Skeletal muscle cell (primary cell): ENCODE measurements around the gene PDGFD.

Source experiments
- DNase-seq: peaks from one replicate; pipeline ENCODE4 v3.0.0-alpha.2; 2010; ENCODE audit warnings: low read depth
- H3K4me3 ChIP-seq: 2 replicates; pipeline ENCODE4 v1.5.1; 2011; ENCODE audit warnings: low read depth, mild to moderate bottlenecking, control low read depth, low read length, moderate library complexity

PDGFD gene

DNA sequence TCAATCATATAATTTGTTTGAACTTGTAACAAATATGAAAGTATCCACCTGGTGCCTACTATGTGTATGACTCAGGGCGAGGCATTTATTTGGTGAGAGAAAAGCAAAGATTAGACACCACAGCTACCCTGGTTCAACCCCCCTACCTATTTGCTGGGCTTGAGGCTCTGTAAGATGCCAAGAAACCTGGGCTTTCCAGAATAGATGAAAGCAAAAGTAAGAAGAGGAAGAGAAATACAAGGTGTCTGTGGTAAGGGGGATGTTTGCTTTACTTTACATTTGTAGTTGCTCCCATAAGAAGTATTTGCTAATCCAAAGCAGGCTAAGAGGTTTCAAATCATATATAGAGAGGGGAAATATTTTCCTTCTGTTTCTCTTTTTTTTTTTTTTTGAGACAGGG is 65.8 kb downstream of the PDGFD start:
- H3K4me3 ChIP-seq = no peak overlapping the region
- no peak for DNase-seq

DNA sequence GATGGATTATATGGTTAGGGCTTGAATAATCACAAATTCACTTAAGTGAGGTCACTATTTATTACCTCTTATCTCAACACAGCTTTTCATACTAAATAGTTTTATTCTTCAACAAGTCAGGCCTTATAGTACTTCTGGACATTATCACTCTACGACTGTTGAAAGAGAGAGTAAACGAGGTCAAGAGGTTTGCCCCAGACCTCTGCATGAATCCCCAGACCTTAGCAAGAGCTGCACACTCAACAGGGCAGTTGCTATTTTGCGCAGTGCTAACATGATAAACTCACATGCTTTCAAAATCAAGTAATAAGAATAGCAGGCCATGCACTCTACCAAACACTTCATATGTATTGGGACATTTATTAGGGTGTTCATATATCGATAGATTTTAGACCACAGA is 67.0 kb downstream of the PDGFD start:
- H3K4me3 ChIP-seq = no peak overlapping the region
- DNase-seq = no peak

DNA sequence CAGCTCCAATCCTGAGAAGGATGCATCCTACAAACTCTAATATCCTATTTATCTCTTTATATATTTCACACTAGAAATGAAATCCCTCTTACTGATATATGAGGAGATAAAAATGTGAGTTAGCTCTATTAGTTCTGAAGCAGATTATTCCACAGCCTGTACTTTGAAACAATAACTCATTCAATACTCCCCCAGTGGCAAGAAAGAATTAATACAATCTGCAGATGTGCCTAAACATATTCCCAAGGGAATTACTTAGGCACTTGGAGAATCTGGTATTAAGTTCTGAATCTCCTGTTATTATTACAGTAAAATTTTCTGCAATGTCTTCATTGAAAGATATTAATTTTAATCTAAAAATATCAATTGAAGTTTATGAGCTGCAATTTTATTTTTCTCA is 68.2 kb downstream of the PDGFD start:
- DNase-seq = no peak
- no peak overlapping the region for H3K4me3 ChIP-seq

DNA sequence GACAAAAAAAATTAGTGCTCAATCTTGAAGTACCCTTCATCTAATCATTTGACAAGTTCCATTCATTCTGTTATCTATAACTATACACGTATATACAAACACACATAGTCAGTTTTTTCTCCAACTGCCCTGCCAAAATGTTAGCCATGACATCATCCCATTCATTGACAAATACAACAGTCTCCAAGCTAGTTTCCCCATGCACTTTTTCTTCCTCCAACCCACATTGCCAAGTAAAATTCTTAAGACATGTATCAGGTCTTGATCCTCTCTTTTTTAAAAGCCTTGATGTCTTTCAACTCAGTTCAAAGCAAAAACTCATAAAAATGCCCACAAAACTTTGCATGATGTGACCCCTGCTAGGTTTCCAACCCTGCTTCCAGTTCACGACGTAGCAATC is 69.4 kb downstream of the PDGFD start:
- H3K4me3 ChIP-seq = no peak overlapping the region
- no peak for DNase-seq

DNA sequence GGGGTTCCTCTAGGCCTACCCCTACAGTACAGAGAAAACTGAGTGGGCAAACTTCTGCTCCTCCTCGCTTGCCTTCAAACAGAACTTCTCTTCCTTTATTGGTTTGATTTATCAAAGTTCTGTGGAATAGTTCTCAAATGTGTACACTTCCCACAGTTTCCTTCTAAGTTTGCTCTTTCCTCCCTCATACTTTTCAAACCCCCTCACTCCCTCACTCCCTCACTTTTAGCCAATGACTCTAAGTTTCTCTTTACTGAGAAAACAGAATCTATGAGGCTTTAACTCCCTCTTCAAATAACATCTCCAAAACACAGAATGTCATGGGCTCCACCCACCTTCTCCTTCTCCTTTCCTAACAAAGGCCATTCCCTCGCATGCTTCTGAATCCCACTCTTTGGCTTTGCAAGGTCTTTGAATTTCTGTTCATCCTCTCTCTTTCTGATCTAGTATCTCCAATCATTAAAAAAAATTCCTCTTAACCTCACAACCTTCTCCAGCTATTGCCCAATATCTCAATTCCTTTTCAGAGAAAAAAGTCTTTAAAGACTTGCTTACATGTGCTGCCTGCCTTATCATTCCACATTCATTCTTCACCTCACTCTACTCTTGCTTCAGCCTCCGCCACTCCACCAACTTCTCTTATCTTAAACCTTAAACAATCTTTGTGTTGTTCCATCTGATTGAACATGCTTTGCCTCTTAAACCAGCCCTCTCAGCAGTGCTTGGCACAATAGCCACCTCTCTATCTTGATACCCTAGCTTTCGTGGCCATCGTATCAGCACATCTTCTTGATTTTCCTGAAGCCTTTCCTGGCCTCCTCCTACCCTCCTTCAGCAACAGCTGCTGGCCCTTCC is 70.3 kb downstream of the PDGFD start:
- DNase-seq = no peak
- H3K4me3 ChIP-seq = no peak overlapping the region

DNA sequence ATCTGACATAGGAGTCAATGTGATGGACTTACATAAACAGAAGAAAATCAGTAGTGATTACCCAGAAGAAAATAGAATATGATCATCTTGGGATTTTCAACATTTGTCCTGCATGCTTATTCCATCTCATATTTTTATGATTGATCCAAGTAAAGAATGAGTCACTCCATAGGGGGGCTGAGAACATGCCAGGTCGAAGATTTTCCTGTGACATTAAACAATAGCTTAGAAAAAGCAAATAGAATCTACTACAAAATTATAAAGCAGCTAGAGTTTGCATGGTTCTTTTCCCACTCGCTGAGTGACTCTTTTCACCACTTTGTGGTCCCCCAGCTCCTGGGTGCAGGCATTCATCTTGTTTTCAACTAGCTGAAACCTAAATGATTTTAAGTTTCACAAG is 71.2 kb downstream of the PDGFD start:
- no peak for DNase-seq
- H3K4me3 ChIP-seq = no peak overlapping the region

DNA sequence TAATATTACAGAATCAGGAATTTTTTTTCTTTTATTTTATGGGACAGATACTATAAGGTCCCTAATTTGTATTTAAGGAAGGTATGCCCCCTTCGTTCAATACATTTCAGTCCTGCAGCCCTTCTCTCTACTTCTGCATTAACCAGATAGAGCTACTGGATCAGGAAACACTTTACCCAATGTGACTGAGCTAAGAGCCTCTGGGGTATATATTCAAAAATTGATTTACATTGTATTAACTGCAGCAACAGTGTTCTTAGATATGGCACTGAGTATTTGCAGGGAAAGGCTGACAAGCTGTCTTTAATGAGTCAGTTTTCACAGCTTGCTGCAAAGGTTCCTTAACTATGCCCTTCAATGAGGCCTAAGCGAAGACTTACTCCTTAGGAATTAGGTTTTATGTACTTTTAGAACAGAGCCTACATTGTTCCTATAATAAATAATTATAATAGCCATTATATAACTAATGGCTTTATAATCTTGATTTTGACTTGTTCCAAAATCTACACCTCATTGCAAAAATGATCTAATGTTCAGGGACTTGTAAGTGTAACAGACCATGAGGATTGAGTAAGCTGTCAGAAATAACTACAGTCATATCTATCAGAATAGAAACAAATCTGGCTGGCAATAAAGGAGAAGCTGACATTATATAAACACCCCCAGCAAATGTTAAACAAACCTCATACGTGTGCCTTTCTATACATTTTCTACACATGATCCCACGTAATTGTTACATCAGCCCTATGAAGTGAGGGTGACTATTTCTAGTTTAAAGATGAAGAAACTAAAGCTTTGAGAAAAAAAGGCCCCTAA is 72.5 kb downstream of the PDGFD start:
- no peak for DNase-seq
- no peak overlapping the region for H3K4me3 ChIP-seq

DNA sequence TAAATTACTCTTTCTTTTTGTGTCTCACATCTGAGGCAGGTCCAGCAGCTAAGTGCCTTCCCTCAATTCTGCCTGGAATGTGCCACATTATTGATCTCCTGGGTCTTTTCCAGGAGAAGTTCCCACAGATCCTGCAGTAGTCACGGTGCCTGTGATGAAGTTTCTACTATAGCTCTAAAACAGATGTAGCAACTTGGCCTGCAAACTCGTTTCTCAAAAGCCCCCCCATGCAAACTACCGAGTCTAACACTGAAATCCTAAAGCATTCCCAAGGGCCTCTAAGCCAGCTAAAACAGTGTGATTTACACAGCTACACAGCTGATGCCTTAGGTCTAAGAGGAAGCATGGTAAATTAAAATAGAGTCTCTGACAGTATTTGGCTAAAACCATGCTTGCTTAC is 73.2 kb downstream of the PDGFD start:
- H3K4me3 ChIP-seq = no peak overlapping the region
- DNase-seq = no peak

DNA sequence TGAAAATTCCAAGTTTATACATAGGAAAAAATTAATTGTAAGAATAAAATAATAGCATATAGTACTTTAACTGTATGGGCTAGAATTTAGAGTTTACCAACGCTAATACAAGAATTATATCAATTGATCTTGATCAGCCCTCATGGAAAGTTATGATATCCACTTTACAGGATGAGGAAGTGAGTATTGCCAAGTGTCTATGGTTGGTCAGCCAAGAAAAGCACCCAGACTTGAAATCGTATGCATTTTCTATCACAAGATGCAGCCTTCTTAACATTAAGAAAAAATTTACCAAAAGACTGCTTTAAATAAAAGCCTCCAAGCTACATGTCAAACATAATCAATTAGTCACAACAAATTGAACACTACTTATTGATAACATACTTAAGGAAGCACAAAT is 74.5 kb downstream of the PDGFD start:
- no peak overlapping the region for H3K4me3 ChIP-seq
- DNase-seq = no peak

DNA sequence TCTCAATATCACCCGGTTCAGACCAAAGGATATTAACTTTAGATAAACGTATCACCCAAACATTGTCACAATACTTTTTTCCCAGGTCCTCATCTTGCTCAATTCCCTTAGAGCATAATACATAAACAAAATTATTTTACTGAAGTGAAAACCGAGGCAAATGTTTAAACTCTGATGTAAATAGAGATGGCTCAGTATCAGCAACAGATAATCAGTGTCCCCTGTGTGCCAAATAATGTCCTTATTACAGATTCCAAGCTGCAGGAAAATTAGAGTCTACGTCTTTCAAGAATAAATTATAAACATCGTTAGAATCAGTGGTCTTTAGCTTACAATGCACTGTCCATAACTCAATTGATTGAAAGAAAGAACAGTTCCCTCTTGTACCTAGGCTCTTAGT is 77.3 kb downstream of the PDGFD start:
- DNase-seq = no peak
- no peak overlapping the region for H3K4me3 ChIP-seq

DNA sequence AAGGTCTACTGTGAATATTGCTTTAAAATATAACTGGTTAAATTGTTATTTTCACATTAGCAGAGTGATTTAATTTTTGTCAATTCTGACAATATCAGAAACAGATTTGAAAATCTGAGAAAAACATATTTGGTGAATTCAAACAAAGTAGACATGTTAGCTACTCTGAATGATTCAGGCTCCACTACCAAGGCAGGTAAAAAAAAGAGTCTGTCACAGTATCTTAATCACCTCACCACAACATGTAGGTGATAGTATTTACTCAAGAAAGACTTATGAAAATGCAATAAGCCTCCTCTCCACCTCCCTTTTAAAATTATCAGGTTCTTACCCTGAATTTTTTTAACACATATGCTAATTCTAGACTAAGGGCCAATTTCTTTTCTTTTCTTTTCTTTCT is 85.0 kb downstream of the PDGFD start:
- H3K4me3 ChIP-seq = no peak overlapping the region
- no peak for DNase-seq

DNA sequence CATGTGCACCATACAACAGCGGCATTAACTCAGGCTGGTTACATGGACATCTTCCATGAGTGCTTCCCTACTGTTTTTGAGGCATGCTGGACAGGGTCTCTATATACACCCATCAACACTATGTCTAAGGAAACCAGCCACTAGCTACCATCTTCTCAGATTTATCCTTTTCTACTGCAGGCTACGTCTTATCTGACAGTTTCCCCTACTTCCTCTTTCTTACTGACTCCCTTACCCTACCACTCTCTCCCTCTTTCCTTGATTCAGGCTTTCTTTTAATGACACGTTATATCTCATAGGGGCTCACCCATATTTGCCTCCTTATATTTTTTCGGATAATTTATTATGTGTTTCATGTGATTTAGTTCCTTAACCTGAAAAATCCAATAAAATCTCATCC is 85.7 kb downstream of the PDGFD start:
- H3K4me3 ChIP-seq = no peak overlapping the region
- DNase-seq = no peak

DNA sequence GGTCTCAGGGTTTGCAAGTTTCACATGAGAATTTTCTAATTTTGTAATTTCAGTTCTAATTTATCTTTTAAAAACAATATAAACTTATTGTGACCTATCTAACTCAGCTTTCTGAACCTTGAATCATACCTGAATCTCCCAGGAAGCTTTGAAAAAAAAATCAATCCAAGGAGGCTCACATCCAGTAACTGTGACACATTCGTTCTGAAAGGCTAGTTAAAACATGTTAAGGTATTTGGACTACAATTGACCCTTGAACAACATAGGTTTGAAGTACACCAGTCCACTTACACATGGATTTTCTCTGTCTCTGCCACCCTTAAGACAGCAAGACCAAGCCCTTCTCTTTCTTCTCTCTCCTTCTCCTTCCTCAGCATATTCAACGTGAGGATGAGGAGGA is 87.5 kb downstream of the PDGFD start:
- no peak for DNase-seq
- H3K4me3 ChIP-seq = no peak overlapping the region

DNA sequence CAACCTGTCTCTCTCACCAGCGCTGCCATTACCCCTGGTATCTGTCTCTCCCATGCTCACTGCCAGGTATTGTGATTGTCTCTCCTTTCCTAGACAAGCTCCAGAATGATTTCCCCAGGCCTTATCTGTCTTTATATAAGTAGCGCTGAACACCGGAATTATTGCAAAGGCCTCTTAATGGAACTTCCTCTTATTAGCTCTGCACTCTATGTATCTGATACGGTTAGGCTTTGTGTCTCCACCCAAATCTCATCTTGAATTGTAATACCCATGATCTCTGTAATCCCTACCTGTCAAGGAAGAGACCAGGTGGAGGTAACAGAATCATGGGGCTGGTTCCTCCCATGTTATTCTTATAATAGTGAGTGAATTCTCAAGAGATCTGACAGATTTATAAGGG is 88.2 kb downstream of the PDGFD start:
- no peak for DNase-seq
- H3K4me3 ChIP-seq = no peak overlapping the region

DNA sequence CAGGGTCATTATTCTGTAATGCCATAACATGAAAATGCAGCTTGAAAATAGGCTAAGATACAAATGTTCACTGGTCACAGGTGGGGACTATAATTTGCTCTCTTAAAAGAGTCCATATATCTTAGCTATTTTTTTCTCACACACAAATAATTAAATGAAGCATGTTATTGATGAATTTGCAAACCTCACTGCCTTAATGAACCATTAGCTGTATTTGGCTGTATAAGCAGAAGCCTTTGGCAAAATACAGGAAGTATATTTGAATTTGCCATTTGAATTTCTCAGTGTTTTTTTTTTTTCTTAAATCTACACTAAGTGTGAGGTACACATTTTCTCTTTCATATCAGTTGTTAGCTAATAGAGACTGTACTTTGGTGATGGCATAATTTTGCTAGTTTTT is 88.9 kb downstream of the PDGFD start:
- H3K4me3 ChIP-seq = no peak overlapping the region
- no peak for DNase-seq

DNA sequence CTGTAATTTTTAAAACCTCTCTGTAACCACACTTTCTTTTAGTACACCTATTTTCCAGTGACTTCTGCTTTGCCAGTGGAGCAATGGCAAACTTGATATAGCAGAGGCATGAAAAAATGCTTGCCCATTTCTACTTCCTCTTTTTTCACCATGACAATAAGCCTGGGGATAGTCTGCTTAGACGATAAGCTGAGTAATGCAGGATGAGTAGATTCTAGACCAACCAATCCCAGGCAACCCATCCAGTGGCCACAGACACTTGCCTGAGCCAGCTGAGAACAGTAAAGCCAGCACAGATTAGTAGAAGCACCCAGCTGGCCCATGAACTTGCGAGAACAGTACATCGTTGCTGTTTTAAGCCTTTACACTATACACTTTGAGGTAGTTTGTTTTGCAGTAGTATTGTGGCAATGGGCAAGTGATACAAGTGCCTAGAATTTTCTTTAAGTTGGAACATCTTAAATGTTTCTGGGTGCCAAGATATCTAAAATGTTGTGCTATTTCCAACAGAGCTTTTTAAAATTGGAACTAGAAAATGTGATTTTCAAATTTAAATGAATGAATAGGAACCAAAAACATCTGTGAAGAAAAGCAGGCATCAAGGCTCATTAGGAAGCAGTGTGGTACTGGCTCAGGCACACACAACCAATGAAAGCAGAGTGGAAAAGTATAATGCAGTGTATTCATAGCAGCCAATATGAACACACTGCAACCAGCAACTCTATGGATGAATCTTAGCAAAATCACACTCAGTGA is 89.8 kb downstream of the PDGFD start:
- no peak overlapping the region for H3K4me3 ChIP-seq
- DNase-seq = no peak

DNA sequence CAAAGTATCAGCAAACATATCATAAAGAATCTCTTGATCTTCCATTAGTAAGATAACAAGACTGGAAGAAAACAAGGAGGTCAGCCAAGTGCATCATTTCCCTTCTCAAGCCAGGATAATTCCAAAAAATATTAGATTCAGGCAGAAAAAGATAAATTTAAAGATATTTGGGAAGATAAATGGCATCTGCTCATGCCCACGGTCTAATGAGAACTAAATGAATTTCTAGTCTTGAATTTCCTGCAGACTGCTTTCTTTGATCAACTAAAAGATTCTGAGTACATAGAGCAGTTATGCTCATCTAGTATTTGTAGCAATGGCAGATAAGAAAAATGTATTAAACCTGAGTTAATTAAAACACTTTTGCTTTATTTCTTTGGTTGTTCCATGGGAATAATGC is 96.4 kb downstream of the PDGFD start:
- H3K4me3 ChIP-seq = no peak overlapping the region
- DNase-seq = no peak

DNA sequence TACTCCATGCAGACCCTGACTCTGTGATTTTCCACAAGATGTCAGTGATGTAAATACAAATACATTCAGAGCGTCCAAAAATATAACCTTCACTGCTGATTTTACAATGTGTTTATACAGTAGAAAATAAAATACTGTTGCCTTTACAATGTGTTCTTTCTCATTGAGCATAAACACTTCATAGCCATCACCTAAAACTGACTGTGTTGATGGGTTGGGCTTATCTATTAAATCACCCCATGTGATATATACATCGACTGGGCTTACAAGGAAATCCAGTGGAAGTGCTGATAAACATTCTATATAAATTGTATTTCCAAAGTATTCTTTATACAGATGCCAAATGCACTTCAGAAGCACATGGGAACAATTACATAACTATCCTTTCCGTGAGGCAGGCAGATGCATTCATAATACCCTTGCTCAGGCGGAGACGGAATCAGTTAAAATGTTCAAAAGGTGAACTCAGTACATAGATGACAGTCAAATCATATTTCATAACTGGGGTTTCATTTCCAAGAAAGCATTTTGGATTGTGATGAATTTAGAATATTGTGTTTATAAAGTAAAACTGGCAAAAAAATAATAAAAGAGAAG is 99.8 kb downstream of the PDGFD start:
- no peak for DNase-seq
- no peak overlapping the region for H3K4me3 ChIP-seq

DNA sequence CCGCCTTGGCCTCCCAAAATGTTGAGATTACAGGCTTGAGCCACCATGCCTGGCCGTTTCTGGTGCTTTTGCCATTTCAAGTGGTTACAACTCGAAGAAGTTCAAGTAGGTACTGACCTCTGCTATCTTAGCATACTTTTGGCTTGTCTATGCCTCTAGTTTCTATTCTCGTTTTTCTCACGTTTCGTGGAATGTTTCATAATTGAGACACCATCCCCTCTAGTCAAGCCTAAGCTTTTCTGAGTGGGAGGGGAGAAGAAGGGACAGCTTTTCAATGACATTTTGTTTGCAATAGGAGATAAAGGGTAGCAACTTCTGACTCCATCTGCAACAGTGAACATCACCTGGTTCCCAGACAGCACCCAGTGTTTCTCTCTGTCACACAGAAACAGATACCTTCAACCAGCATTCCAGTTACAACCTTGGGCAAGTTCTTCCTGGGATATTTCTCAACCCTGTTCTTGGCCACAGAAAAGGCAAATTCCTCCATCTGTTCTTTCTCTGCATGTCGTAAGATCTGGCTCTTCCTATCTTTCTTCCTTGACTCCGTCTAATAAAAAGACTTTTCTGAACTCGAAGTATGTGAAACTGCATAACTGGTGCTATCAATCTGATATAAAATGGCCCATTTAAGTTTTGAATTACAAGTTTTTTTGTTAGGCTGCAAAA is 102.0 kb downstream of the PDGFD start:
- no peak overlapping the region for H3K4me3 ChIP-seq
- DNase-seq = no peak
